Measurements from ENCODE around the gene TH.

DNA sequence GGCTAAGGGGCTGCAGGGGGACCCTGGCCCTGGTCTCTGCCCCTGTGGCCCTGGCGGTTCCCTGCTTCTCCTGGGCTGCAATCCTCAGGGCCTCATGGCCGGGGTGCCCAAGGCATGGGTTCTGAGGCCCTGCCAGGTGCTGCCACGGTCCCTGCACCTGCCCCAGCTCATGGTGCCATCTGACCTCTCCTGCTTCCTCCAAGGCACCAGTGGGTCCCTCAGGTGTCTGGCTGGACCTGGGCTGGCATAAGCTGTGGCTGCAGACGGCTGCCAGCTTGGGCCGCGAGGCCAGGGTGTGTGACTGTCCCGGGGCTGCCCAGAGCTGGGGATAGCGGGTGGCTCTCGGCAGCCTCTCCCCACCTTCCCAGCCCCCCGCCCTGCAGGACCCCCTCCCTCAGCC, 12.6 kb downstream of the TH start:
- TF ChIP-seq, protein P1, sequence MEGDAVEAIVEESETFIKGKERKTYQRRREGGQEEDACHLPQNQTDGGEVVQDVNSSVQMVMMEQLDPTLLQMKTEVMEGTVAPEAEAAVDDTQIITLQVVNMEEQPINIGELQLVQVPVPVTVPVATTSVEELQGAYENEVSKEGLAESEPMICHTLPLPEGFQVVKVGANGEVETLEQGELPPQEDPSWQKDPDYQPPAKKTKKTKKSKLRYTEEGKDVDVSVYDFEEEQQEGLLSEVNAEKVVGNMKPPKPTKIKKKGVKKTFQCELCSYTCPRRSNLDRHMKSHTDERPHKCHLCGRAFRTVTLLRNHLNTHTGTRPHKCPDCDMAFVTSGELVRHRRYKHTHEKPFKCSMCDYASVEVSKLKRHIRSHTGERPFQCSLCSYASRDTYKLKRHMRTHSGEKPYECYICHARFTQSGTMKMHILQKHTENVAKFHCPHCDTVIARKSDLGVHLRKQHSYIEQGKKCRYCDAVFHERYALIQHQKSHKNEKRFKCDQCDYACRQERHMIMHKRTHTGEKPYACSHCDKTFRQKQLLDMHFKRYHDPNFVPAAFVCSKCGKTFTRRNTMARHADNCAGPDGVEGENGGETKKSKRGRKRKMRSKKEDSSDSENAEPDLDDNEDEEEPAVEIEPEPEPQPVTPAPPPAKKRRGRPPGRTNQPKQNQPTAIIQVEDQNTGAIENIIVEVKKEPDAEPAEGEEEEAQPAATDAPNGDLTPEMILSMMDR (IDR thresholded peaks at IDR 0.05), result no peak
- TF ChIP-seq POLR2AphosphoS5 (IDR thresholded peaks at IDR 0.05) (no peak), POLR2A (IDR thresholded peaks at IDR 0.05) (no peak), EP300 (IDR thresholded peaks at IDR 0.05) (no peak)
